Measurements from ENCODE around the gene C19orf73. TPM values are rescaled to one million over a fixed set of nuclear protein-coding genes. Genes with fewer than 3 reads are reported as not detected.
A peak's percentile ranks its signal among the peaks of the same experiment; 100 is the strongest.

The C19orf73 gene
- total and polyA plus RNA-seq, 9 of the 15 experiments (the other 6 are each of a cell fraction or from before 2014, with no cell fraction given), result 0.08 to 7.4 (median 1.4) TPM

DNA sequence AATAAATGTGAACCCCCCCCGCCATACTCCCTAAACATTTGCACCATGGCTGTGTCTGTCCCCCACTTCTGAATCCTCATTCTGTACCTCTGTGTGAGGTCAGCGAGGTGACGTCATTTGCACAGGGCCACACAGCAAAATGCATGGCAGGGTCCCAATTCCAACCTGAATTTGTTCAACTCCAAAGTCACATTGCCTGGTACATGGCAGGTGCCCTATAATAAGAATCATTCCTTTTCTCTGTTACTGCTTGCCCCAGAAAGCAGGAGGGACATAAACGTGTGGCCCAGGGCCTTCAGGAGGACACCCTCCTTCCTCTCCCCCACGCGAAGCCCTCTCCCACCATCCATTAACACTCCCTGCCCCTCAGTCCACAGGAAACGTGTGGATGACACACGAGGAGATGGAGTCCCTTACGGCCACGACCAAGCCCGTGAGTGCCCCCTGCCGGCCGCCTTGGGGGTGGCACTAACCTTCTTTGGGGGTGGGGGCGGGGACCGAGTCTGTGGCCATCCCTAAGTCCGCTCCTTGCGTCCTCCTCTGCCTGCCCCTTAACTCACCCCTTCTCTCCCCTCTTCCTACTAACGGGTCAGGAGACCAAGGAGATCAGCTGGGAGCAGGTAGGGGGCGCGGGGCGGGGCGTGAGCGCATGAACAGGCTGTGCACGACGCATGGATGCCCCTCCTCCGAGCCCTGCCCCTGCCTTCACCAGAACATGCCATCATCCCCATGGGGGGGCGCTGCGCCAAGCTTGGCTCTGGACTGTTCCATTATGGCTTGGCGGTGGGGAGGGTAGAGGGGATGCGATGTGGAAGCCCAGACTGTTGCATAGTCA lies 26.8 kb upstream of the C19orf73 start (continued):
- TF ChIP-seq, protein P1, sequence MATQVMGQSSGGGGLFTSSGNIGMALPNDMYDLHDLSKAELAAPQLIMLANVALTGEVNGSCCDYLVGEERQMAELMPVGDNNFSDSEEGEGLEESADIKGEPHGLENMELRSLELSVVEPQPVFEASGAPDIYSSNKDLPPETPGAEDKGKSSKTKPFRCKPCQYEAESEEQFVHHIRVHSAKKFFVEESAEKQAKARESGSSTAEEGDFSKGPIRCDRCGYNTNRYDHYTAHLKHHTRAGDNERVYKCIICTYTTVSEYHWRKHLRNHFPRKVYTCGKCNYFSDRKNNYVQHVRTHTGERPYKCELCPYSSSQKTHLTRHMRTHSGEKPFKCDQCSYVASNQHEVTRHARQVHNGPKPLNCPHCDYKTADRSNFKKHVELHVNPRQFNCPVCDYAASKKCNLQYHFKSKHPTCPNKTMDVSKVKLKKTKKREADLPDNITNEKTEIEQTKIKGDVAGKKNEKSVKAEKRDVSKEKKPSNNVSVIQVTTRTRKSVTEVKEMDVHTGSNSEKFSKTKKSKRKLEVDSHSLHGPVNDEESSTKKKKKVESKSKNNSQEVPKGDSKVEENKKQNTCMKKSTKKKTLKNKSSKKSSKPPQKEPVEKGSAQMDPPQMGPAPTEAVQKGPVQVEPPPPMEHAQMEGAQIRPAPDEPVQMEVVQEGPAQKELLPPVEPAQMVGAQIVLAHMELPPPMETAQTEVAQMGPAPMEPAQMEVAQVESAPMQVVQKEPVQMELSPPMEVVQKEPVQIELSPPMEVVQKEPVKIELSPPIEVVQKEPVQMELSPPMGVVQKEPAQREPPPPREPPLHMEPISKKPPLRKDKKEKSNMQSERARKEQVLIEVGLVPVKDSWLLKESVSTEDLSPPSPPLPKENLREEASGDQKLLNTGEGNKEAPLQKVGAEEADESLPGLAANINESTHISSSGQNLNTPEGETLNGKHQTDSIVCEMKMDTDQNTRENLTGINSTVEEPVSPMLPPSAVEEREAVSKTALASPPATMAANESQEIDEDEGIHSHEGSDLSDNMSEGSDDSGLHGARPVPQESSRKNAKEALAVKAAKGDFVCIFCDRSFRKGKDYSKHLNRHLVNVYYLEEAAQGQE (IDR thresholded peaks at IDR 0.05; ENCODE audit: borderline replicate concordance), result peak; percentile 77
- TF ChIP-seq, protein P1 (CRISPR knock-in tag; IDR thresholded peaks at IDR 0.05; ENCODE audit: low read depth), result no peak
- TF ChIP-seq PHF21A (IDR thresholded peaks at IDR 0.05; ENCODE audit: borderline replicate concordance, low read depth) (0 out of 2 replicates have a peak, but pooled peaks have one; percentile 55), SMARCE1 (IDR thresholded peaks at IDR 0.05) (peak; percentile 54; the same call in 1 of the 2 replicates), KLF16 (IDR thresholded peaks at IDR 0.05) (peak; percentile 68), ZNF23 (CRISPR knock-in tag; IDR thresholded peaks at IDR 0.05) (no peak), NFXL1 (CRISPR knock-in tag; IDR thresholded peaks at IDR 0.05) (no peak), ZNF57 (CRISPR knock-in tag; IDR thresholded peaks at IDR 0.05) (no peak), C11orf30 (IDR thresholded peaks at IDR 0.05; ENCODE audit: low read depth) (peak; percentile 33; the same call in 1 of the 2 replicates), ZNF12 (CRISPR knock-in tag; IDR thresholded peaks at IDR 0.05) (no peak), ZBTB8A (IDR thresholded peaks at IDR 0.05; ENCODE audit: partially characterized antibody) (no peak), ZNF507 (tag; conservative IDR thresholded peaks at IDR 0.05) (no peak), CC2D1A (IDR thresholded peaks at IDR 0.05) (no peak), JUND (IDR thresholded peaks at IDR 0.05; ENCODE audit: borderline replicate concordance, low read depth, low read length) (peak; percentile 94), JUND (tag; IDR thresholded peaks at IDR 0.05; ENCODE audit: borderline replicate concordance, low read depth, low read length) (peak; percentile 64; the same call in 2 of the 3 replicates), RBM34 (IDR thresholded peaks at IDR 0.05; ENCODE audit: borderline replicate concordance, insufficient read depth, low read length) (no peak), DIDO1 (tag; IDR thresholded peaks at IDR 0.05; ENCODE audit: low read depth) (no peak)
- TF ChIP-seq, protein P2, sequence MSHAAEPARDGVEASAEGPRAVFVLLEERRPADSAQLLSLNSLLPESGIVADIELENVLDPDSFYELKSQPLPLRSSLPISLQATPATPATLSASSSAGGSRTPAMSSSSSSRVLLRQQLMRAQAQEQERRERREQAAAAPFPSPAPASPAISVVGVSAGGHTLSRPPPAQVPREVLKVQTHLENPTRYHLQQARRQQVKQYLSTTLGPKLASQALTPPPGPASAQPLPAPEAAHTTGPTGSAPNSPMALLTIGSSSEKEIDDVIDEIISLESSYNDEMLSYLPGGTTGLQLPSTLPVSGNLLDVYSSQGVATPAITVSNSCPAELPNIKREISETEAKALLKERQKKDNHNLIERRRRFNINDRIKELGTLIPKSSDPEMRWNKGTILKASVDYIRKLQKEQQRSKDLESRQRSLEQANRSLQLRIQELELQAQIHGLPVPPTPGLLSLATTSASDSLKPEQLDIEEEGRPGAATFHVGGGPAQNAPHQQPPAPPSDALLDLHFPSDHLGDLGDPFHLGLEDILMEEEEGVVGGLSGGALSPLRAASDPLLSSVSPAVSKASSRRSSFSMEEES (CRISPR knock-in tag; IDR thresholded peaks at IDR 0.05), result no peak
- TF ChIP-seq, protein P3, sequence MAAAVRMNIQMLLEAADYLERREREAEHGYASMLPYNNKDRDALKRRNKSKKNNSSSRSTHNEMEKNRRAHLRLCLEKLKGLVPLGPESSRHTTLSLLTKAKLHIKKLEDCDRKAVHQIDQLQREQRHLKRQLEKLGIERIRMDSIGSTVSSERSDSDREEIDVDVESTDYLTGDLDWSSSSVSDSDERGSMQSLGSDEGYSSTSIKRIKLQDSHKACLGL (CRISPR knock-in tag; IDR thresholded peaks at IDR 0.05; ENCODE audit: borderline replicate concordance, poor library complexity, severe bottlenecking), result no peak

Measured in K562 (cell line).